GM19324 (cell line): Measurements from ENCODE around the gene ANKEF1.
"Not testable (repeated sequence)": the region's sequence is repeated elsewhere in the genome, so short reads cannot be mapped to it uniquely, and the experiment has no call there.

ENCODE experiments used
- ATAC-seq: cut with Tn5 transposase; IDR thresholded peaks from one replicate; pipeline ENCODE4 v1.9.1; 2021; ENCODE audit warnings: mild to moderate bottlenecking, moderate library complexity; ENCODE audit not compliant: unreplicated experiment, low FRiP score

The ANKEF1 gene

DNA sequence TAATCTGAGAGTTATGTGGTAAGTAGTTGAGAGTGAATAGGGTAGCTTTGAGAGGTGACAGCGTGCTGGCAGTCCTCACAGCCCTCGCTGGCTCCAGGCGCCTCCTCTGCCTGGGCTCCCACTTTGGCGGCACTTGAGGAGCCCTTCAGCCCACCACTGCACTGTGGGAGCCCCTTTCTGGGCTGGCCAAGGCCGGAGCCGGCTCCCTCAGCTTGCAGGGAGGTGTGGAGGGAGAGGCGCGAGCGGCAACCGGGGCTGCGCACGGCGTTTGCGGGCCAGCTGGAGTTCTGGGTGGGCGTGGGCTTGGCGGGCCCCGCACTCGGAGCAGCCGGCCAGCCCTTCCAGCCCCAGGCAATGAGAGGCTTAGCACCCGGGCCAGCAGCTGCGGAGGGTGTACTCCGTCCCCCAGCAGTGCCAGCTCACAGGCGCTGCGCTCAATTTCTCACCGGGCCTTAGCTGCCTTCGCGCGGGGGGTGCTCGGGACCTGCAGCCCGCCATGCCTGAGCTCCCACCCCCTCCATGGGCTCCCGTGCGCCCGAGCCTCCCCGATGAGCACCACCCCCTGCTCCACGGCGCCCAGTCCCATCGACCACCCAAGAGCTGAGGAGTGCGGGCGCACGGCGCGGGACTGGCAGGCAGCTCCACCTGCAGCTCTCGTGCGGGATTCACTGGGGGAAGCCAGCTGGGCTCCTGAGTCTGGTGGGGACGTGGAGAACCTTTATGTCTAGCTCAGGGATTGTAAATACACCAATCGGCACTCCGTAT lies 3.2 kb upstream of the ANKEF1 start:
- ATAC-seq, result not testable (repeated sequence)

- not testable (repeated sequence) for ATAC-seq
Measured at GRCh38 chr20:10032269-10032668, 2.5 kb upstream of the ANKEF1 start.

DNA sequence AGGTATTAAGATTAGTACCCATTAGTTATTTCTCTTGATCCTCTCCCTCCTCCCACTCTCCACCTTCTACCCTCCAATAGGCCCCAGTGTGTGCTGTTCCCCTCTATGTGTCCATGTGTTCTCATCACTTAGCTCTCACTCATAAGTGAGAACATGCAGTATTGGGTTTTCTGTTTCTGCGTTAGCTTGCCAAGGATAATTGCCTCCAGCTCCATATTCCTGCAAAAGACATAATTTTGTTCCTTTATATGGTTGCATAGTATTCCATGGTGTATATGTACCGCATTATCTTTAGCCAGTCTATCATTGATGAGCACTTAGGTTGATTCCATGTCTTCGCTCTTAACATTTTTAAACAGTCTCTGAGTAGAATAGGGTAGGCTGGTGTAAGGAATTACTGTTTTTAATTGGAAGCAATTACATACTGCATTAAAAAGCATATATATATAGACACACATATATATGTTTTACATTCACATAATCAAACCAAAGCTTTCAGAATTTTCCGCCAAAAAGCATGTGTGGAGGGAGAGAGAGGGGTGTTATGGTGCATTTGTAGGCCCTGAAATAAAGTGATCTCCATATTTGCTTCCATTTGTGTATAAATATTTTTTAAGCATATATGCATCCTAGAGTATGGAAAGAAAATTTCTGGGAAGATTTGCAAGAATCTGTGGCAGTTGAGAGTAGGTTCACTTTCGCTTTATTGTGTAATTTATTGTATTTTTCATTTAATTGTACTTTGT lies 709 bp upstream of the ANKEF1 start:
- ATAC-seq, result no peak

GRCh38 chr20:10036321-10036720 lies 1.5 kb downstream of the ANKEF1 start:
- ATAC-seq, result not testable (repeated sequence)

- peak; percentile 61 for ATAC-seq
Measured at GRCh38 chr20:10040070-10040975, 5.5 kb downstream of the ANKEF1 start.

DNA sequence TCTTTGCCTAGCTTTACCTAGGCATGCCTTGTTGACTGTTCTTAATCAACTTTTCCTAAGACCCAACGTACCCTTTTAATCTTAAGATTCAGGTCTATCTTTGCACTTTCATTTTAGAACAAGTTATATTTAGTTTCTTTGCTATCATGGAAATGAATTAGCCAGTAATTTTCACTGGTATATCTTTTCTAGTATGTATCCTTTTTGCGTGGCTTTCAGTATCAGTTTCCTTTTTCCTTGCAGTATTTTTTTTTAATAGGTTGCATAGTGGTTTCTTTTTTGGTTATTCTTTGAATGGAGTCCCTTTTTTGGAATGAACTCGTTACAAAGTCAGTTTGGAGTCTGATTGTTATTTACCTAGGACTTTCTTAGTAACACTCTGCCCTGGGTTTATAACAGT lies 7.3 kb downstream of the ANKEF1 start:
- no peak for ATAC-seq

- no peak for ATAC-seq
Measured at GRCh38 chr20:10047427-10047826, 12.6 kb downstream of the ANKEF1 start.

DNA sequence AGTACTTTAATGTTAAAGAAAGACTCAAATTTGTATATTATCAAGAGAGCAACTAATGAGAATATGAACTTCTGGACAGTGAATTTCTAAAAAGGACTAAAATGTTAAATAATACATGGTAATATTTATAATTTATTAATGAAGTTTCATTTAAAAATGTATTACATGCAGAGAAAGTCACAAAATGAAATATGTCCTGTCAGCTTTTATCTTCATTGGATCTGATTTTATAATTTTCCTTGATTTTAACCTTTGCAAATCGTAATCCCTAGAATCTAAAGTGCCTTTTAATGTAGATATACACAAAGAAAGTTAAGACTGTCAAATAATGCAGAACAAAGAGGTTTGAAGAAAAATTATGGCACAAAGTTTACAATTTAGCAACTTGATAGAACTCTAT lies 16.4 kb downstream of the ANKEF1 start:
- no peak for ATAC-seq

DNA sequence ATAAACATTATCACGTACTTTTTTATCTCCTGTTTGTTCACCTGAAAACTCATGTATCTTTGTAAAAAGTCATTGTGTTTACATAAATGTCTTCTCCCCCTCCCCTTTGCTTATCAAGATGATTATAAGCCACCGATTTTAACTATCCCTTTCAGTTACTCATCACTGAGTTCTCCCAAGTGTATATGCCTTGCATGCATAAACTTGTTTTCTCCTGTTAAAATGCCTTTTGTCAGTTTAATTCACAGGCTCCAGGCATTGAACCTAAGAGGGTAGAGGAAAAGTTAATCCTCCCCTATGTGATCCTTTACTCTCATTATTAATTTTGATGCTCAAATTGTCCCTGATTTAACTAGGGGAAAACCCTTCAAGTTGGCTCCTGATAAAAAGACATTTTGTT lies 24.2 kb downstream of the ANKEF1 start:
- ATAC-seq, result no peak

DNA sequence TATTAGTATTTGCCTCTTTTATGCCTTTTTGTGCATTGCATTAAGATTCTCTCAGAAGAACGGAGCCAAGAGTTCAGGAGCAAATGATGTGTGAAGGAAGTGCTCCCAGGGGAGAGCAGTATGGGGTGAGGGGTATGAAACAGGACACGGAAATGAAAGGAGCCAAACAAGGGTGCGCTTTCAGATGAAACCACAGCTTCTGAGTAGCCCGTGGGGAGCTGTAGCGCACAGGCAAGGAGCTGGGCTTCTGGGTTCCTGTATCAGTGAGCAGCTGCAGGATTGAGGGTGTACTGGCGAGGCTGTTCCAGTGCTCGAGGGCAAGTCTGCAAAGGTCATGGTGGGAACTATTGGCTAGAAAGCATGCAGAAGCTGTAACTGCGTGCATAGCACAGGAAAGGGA lies 25.4 kb downstream of the ANKEF1 start:
- no peak for ATAC-seq

DNA sequence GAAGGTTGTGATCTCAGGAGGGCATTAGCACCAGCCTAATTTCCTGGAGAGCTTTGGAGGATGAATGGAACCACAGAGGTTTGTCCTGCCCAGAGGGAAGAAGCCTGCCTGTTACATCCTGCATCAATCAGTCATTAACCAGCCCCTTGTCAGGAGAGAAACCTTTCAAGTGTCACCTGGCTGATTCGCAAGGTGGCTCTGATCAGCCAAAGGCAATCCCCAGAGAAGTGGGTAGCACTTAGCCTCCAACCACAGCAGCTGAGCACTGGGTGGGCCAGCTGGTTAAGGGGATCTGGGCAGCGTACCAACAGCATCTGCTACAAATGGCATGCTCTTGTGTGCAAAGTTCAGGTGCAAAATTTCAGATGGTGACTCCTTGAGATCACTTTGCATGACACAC lies 26.9 kb downstream of the ANKEF1 start:
- ATAC-seq, result no peak

DNA sequence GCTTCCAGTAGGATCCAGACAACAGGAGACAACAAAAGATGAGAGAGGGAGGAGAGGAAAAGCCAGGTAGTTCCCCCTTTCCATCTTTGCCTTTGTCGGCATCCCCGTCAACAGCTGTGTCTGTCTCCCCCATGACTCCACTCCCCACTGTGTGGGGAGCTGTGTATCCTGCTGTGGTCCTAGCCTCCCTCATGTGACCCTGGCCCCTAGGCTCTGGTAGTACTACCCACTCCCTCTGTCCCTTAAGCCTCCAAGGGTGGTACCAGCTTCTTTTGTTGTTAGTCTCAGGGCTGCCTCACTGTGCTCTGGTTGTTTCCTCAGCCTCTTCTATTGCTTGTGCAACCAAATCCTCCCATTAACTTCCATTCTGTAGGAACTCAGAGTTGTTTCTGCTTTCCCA lies 28.7 kb downstream of the ANKEF1 start:
- ATAC-seq, result no peak

GRCh38 chr20:10064611-10065010 lies 29.8 kb downstream of the ANKEF1 start:
- ATAC-seq, result no peak

DNA sequence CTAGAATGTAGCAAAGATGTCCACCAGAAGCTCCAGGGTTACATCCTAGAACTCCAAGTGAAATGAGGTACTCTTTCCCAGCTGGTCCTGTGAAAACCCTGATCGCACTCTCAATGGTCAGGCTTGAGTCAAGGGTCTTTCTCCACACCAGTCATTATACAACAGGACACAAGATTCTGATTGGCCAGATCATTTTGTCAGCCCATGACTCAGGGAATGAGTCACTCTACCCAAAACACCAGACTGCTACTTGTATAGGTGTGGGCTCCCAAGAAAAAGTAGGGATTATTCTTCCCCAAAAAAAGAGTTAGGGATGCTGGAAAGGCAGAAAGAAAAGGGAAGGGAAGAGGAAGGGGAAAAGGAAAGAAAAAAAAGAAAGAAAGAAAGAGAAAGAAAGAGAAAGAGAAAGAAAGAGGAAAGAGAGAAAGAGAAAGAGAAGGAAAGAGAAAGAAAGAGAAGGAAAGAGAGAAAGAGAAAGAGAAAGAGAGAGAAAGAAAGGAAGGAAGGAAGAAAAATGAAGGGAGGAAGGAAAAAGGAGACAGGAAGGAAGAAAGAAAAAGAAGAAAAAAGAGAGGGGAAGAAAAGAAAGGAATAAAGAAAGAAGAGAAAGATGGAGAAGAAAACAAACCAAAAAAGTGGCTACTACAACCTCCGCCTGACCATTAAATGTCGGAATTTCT lies 30.5 kb downstream of the ANKEF1 start:
- ATAC-seq, result no peak

- ATAC-seq, result no peak
Measured at GRCh38 chr20:10067321-10067720, 32.5 kb downstream of the ANKEF1 start.

DNA sequence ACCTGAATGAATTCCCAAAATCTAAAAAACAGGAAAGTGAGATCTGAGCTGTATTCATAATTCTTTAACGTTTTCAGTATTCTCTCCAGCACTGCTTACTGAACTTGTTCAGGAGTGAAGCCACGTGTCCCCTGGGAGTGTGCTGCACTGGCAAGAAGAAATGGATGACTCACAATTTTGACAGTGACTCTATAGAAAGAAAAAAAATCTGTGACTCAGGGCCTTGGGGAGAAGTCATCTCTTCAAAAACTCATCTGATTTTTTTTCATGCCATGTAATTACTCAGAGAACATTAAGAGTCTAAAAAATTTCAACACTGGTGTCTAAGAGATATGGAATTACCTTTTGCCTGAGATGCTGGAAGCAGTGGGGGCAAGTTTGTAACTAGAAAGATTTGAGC lies 39.7 kb downstream of the ANKEF1 start:
- no peak for ATAC-seq

GRCh38 chr20:10075606-10076005 lies 40.8 kb downstream of the ANKEF1 start:
- no peak for ATAC-seq

DNA sequence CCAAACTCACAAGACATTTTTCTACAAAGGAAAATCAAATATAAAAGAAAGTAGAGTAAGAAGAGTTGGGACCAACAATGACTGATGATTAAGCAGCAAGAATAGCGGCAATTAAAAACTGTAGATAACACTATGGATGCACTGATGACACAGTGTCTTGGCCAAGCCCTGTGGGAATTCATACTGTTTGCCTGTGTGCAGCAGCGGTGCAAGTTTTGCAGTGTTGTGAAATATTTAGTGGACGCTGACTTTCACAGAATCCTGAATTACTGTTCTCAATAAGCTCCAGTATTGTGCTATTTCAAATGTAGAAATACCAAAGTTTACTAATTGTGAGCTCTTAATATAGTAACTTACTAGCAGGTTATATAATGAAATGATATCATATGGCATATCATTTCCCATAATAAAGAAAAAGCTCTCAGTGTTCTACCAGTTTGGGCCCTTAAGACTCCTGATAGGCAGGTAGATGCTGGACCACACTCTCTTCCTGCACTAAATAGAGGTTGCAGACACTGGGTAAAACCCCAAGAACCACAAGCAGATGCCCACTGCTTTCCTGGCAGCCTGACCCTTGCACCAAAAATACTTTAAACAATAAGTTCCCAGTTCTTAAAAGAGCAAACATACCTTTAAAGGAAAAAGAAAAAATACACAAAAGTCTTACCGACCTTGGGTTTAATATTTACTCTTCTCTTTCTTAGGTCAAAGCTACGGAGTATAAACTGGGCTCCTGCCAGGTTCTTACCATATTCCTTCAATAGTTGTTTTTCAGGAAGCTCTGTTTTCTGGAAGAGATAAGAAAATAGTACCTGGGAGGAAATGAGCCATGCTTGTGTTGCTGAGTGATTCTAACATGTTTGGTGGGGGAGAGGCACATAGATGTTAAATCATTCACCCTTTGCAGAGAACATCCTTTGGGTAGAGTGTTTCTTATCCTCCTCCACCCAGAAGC lies 41.6 kb downstream of the ANKEF1 start:
- ATAC-seq, result no peak

- no peak for ATAC-seq
Measured at GRCh38 chr20:10077081-10077471, 42.3 kb downstream of the ANKEF1 start.
